Endometrial microvascular endothelial cells (primary cell): ENCODE data around the gene EEFSEC. TPM values are rescaled to one million over a fixed set of nuclear protein-coding genes. Genes with fewer than 3 reads are reported as not detected.

Source experiments
- in situ Hi-C: cut with HindIII; loops from 2 replicates; pipeline ENCODE4 v1.10.0; 2017; ENCODE audit warnings: low sequenced_read_pairs, low pct_unique_long_range_greater_than_20kb; ENCODE audit errors: inconsistent ontology term
- total RNA-seq: library from RNA; depleted of rRNA; stranded (reverse); fragments of >200 nt; gene quantifications from one replicate; pipeline ENCODE4 v1.2.3, GENCODE V29; 2015; ENCODE audit errors: inconsistent ontology term

EEFSEC gene
- total RNA-seq, 1 donor from 2014 or later = 21.7 TPM

GRCh38 chr3:128257632-128258031 lies 104.4 kb downstream of the EEFSEC start:
- in situ Hi-C loops = no loop called here

GRCh38 chr3:128260275-128260674 lies 107.0 kb downstream of the EEFSEC start:
- in situ Hi-C loops = no loop called here

GRCh38 chr3:128262457-128262856 lies 109.2 kb downstream of the EEFSEC start:
- in situ Hi-C loops = no loop called here

GRCh38 chr3:128263118-128263517 lies 109.8 kb downstream of the EEFSEC start:
- in situ Hi-C loops = no loop called here

- in situ Hi-C loops = no loop called here
Observed at GRCh38 chr3:128263946-128264345, 110.7 kb downstream of the EEFSEC start.

- in situ Hi-C loops = no loop called here
Observed at GRCh38 chr3:128266453-128266852, 113.2 kb downstream of the EEFSEC start.

GRCh38 chr3:128267541-128267940 lies 114.3 kb downstream of the EEFSEC start:
- in situ Hi-C loops = no loop called here

GRCh38 chr3:128269006-128269775 lies 115.9 kb downstream of the EEFSEC start:
- in situ Hi-C loops = no loop called here

GRCh38 chr3:128269796-128270195 lies 116.5 kb downstream of the EEFSEC start:
- in situ Hi-C loops = no loop called here

GRCh38 chr3:128270559-128271492 lies 117.5 kb downstream of the EEFSEC start:
- in situ Hi-C loops = no loop called here

- in situ Hi-C loops = no loop called here
Observed at GRCh38 chr3:128271536-128272332, 118.5 kb downstream of the EEFSEC start.

- in situ Hi-C loops = no loop called here
Observed at GRCh38 chr3:128273109-128273840, 120.0 kb downstream of the EEFSEC start.

GRCh38 chr3:128273841-128274573 lies 120.7 kb downstream of the EEFSEC start:
- in situ Hi-C loops = no loop called here

GRCh38 chr3:128274837-128275236 lies 121.6 kb downstream of the EEFSEC start:
- in situ Hi-C loops = no loop called here

GRCh38 chr3:128275316-128276145 lies 122.2 kb downstream of the EEFSEC start:
- in situ Hi-C loops = no loop called here

GRCh38 chr3:128276146-128276435 lies 122.8 kb downstream of the EEFSEC start:
- in situ Hi-C loops = no loop called here

GRCh38 chr3:128276577-128277183 lies 123.4 kb downstream of the EEFSEC start:
- in situ Hi-C loops = no loop called here
